ENCODE measurements around the gene CEBPB. TPM values are rescaled to one million over a fixed set of nuclear protein-coding genes. Genes with fewer than 3 reads are reported as not detected.

CEBPB gene
- total RNA-seq, 1 experiment from 2014 or later: 137 TPM

DNA sequence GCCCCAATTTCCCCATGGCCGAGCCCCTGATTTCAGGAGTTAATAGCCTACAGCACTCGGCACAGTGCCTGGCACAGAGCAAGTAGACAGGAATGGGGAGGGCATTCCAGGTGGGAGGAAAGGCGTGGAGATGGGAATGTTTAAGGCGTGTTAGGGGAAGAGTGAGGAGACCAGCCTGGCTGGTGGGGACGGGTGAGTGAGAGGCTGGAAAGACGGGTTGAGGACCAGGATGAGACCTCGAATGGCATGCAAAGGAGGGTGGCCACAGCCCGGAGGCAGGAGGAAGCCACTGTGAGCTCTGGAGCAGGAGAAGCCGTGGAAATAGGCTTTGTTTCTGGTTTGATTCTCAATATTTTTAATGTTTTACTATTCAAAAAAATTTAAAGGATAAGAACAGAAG lies 49.5 kb downstream of the CEBPB start:
- DNase-seq: no peak
- CTCF ChIA-PET: no interaction called here
- H3K4me3 Mint-ChIP-seq (ENCODE audit: low read depth, unreplicated experiment): no peak overlapping the region
- peak overlapping the region; percentile 71 for H3K27ac Mint-ChIP-seq (ENCODE audit: unreplicated experiment)
- intact Hi-C loops (cut with micrococcal nuclease; ENCODE audit: unreplicated experiment): no loop called here
- no peaks in the 10 kb centered on the region for H3K27me3 Mint-ChIP-seq (ENCODE audit: unreplicated experiment)
- H3K9me3 Mint-ChIP-seq (ENCODE audit: low read depth, unreplicated experiment): no peaks in the 10 kb centered on the region
- H3K36me3 Mint-ChIP-seq (ENCODE audit: insufficient read depth, unreplicated experiment): peaks cover 42% of the 10 kb centered on the region
- H3K4me1 Mint-ChIP-seq (ENCODE audit: low read depth, unreplicated experiment): peaks cover 96% of the 10 kb centered on the region
- BruUV-seq (replicated peaks): no TSS peak
- TF ChIP-seq, protein P1, sequence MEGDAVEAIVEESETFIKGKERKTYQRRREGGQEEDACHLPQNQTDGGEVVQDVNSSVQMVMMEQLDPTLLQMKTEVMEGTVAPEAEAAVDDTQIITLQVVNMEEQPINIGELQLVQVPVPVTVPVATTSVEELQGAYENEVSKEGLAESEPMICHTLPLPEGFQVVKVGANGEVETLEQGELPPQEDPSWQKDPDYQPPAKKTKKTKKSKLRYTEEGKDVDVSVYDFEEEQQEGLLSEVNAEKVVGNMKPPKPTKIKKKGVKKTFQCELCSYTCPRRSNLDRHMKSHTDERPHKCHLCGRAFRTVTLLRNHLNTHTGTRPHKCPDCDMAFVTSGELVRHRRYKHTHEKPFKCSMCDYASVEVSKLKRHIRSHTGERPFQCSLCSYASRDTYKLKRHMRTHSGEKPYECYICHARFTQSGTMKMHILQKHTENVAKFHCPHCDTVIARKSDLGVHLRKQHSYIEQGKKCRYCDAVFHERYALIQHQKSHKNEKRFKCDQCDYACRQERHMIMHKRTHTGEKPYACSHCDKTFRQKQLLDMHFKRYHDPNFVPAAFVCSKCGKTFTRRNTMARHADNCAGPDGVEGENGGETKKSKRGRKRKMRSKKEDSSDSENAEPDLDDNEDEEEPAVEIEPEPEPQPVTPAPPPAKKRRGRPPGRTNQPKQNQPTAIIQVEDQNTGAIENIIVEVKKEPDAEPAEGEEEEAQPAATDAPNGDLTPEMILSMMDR (IDR thresholded peaks at IDR 0.05; ENCODE audit: unreplicated experiment): no peak

- no peak for DNase-seq
- TF ChIP-seq, protein P1 (IDR thresholded peaks at IDR 0.05; ENCODE audit: unreplicated experiment): no peak
- CTCF ChIA-PET: interaction anchor here (1.1 kb wide), 1 partner anchor 30 kb away, joined by 8 read pairs; no protein-coding TSS in a partner anchor
- Mint-ChIP-seq H3K4me3 (ENCODE audit: low read depth, unreplicated experiment) (no peak overlapping the region), H3K27me3 (ENCODE audit: unreplicated experiment) (no peaks in the 10 kb centered on the region), H3K9me3 (ENCODE audit: low read depth, unreplicated experiment) (no peaks in the 10 kb centered on the region), H3K36me3 (ENCODE audit: insufficient read depth, unreplicated experiment) (peaks cover 57% of the 10 kb centered on the region), H3K27ac (ENCODE audit: unreplicated experiment) (peak overlapping the region; percentile 93), H3K4me1 (ENCODE audit: low read depth, unreplicated experiment) (peaks cover 96% of the 10 kb centered on the region)
- no TSS peak for BruUV-seq (replicated peaks)
- intact Hi-C loops (cut with micrococcal nuclease; ENCODE audit: unreplicated experiment): no loop called here
Measured at GRCh38 chr20:50242178-50242514, 51.5 kb downstream of the CEBPB start.

Other genes with a start within 250 kb of the CEBPB start
- gene SNAI1, start 207.8 kb upstream of the CEBPB start, total RNA-seq (2022): 0.81 and 0.90 TPM in 2 replicates
- 212 TPM in 2 replicates for gene UBE2V1, start 77.7 kb upstream of the CEBPB start, total RNA-seq (2022)
- 36.0 and 37.5 TPM in 2 replicates for gene PEDS1, start 37.1 kb upstream of the CEBPB start, total RNA-seq (2022)

All from Calu3 (cell line).